Measurements from ENCODE around the gene MAGI2. TPM values are rescaled to one million over a fixed set of nuclear protein-coding genes. Genes with fewer than 3 reads are reported as not detected.

MAGI2 gene
- total RNA-seq, 1 donor from 2014 or later, result 8.0 TPM

- no peak for DNase-seq
Measured at GRCh38 chr7:78407031-78407430, 1046.4 kb downstream of the MAGI2 start.

- no peak for DNase-seq
Measured at GRCh38 chr7:78406531-78406930, 1046.9 kb downstream of the MAGI2 start.

- no peak for DNase-seq
Measured at GRCh38 chr7:78402096-78402495, 1051.4 kb downstream of the MAGI2 start.

GRCh38 chr7:78400038-78400437 is 1053.4 kb downstream of the MAGI2 start:
- no peak for DNase-seq

GRCh38 chr7:78399033-78399769 is 1054.3 kb downstream of the MAGI2 start:
- no peak for DNase-seq

- no peak for DNase-seq
Measured at GRCh38 chr7:78398576-78398975, 1054.9 kb downstream of the MAGI2 start.

GRCh38 chr7:78398081-78398480 is 1055.4 kb downstream of the MAGI2 start:
- DNase-seq, result no peak

GRCh38 chr7:78396210-78396609 is 1057.3 kb downstream of the MAGI2 start:
- DNase-seq, result no peak

GRCh38 chr7:78395298-78396036 is 1058.0 kb downstream of the MAGI2 start:
- no peak for DNase-seq

- no peak for DNase-seq
Measured at GRCh38 chr7:78389022-78389421, 1064.4 kb downstream of the MAGI2 start.

GRCh38 chr7:78386520-78386919 is 1066.9 kb downstream of the MAGI2 start:
- no peak for DNase-seq

- DNase-seq, result no peak
Measured at GRCh38 chr7:78383096-78383880, 1070.2 kb downstream of the MAGI2 start.

- DNase-seq, result no peak
Measured at GRCh38 chr7:78379148-78379547, 1074.3 kb downstream of the MAGI2 start.

GRCh38 chr7:78377532-78377931 is 1075.9 kb downstream of the MAGI2 start:
- no peak for DNase-seq

- no peak for DNase-seq
Measured at GRCh38 chr7:78370936-78371335, 1082.5 kb downstream of the MAGI2 start.

- no peak for DNase-seq
Measured at GRCh38 chr7:78368771-78369170, 1084.7 kb downstream of the MAGI2 start.

- no peak for DNase-seq
Measured at GRCh38 chr7:78367280-78367773, 1086.1 kb downstream of the MAGI2 start.

GRCh38 chr7:78363866-78364265 is 1089.6 kb downstream of the MAGI2 start:
- DNase-seq, result no peak

GRCh38 chr7:78359836-78360235 is 1093.6 kb downstream of the MAGI2 start:
- no peak for DNase-seq

GRCh38 chr7:78357709-78358108 is 1095.8 kb downstream of the MAGI2 start:
- DNase-seq, result no peak

GRCh38 chr7:78355834-78356233 is 1097.6 kb downstream of the MAGI2 start:
- no peak for DNase-seq

- no peak for DNase-seq
Measured at GRCh38 chr7:78350926-78351325, 1102.5 kb downstream of the MAGI2 start.

- DNase-seq, result no peak
Measured at GRCh38 chr7:78350391-78350790, 1103.1 kb downstream of the MAGI2 start.

Measured in tongue (tissue), 2 donors.